ENCODE results near the gene TRMT2A. TPM values are rescaled to one million over a fixed set of nuclear protein-coding genes. Genes with fewer than 3 reads are reported as not detected.
"Not testable (repeated sequence)": the region's sequence is repeated elsewhere in the genome, so short reads cannot be mapped to it uniquely, and the experiment has no call there.

Gene TRMT2A
- 100 to 1,000 TPM; 143 to 161 (median 146) TPM for total RNA-seq

GRCh38 chr22:20116951-20117632 is at the start of gene TRMT2A:
TRMT2A (minus strand) TSS chr22:20117226; CDS start chr22:20116906, 320 bp downstream.
- DNase-seq = peak; percentile 95
- Mint-ChIP-seq H3K4me1 (ENCODE audit: low read depth) (peaks cover 36% of the 10 kb centered on the region), H3K36me3 (ENCODE audit: insufficient read depth) (peaks cover 18% of the 10 kb centered on the region)

GRCh38 chr22:20166703-20167102 is 49.7 kb upstream of the TRMT2A start:
- Mint-ChIP-seq H3K27me3 (ENCODE audit: low read depth) (no peaks in the 10 kb centered on the region), H3K4me1 (ENCODE audit: low read depth) (no peaks in the 10 kb centered on the region), H3K9me3 (no peaks in the 10 kb centered on the region), H3K4me3 (no peak overlapping the region), H3K36me3 (ENCODE audit: insufficient read depth) (no peaks in the 10 kb centered on the region)
- ATAC-seq (no peak), DNase-seq (no peak)

More at GRCh38 chr22:20116951-20117632, at the start of gene TRMT2A:
- H3K9me3 Mint-ChIP-seq = no peaks in the 10 kb centered on the region
- H3K4me3 Mint-ChIP-seq = peak within 1 kb of the TSS; percentile 91
- ATAC-seq = peak; percentile 79 to 81
- H3K27me3 Mint-ChIP-seq (ENCODE audit: low read depth) = no peaks in the 10 kb centered on the region

GRCh38 chr22:20165913-20166312 is 48.9 kb upstream of the TRMT2A start:
- H3K27me3 Mint-ChIP-seq (ENCODE audit: low read depth) = no peaks in the 10 kb centered on the region
- ATAC-seq (no peak), DNase-seq (no peak)
- H3K4me1 Mint-ChIP-seq (ENCODE audit: low read depth) = no peaks in the 10 kb centered on the region
- H3K36me3 Mint-ChIP-seq (ENCODE audit: insufficient read depth) = no peaks in the 10 kb centered on the region
- H3K4me3 Mint-ChIP-seq = no peak overlapping the region
- H3K9me3 Mint-ChIP-seq = no peaks in the 10 kb centered on the region

GRCh38 chr22:20165421-20165820 is 48.4 kb upstream of the TRMT2A start:
- DNase-seq (no peak), ATAC-seq (no peak)
- no peaks in the 10 kb centered on the region for H3K36me3 Mint-ChIP-seq (ENCODE audit: insufficient read depth)
- H3K27me3 Mint-ChIP-seq (ENCODE audit: low read depth) = no peaks in the 10 kb centered on the region
- H3K4me3 Mint-ChIP-seq = no peak overlapping the region
- H3K9me3 Mint-ChIP-seq = no peaks in the 10 kb centered on the region
- H3K4me1 Mint-ChIP-seq (ENCODE audit: low read depth) = no peaks in the 10 kb centered on the region

DNA sequence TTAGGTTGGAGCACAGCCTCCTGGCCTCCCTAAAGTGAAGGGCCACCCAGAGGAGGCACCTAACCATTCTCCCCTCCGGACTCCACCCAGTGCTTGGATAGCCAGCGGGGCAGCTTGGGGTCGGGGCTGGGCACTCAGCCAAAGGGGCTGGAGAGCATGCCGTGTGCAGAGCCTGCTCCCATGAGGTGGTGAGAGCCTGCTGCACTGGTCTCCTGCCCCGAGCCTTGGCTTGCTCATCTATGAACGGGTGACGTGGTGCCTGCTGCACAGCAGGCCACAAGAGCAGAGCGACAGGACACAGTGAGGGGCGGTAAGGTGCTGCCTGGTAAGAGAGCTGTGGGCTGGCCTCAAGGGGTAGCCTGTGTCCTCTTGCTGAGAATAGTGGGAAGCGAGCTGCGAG is 47.8 kb upstream of the TRMT2A start:
- H3K27me3 Mint-ChIP-seq (ENCODE audit: low read depth) = no peaks in the 10 kb centered on the region
- ATAC-seq = no peak
- H3K4me1 Mint-ChIP-seq (ENCODE audit: low read depth) = no peaks in the 10 kb centered on the region
- no peaks in the 10 kb centered on the region for H3K36me3 Mint-ChIP-seq (ENCODE audit: insufficient read depth)
- H3K4me3 Mint-ChIP-seq = no peak overlapping the region
- no peak for DNase-seq
- H3K9me3 Mint-ChIP-seq = no peaks in the 10 kb centered on the region

DNA sequence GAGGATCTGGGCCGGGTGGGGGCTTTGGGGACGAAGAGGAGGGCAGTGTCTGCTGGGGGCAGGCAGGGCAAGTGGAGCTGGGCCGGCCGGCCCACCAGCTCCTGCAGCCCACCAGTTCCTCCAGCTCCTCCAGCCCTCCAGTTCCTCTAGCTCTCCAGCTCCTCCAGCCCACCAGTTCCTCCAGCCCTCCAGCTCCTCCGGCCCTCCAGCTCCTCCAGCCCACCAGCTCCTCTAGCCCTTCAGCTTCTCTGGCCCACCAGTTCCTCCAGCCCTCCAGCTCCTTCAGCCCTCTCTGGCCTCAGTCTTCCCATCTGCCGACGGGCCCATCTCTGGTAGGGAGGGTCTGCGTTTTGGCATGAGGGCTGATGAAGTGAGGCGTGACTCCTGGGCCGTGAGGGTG is 43.0 kb upstream of the TRMT2A start:
- Mint-ChIP-seq H3K4me3 (no peak overlapping the region), H3K4me1 (ENCODE audit: low read depth) (peaks cover 3% of the 10 kb centered on the region), H3K27me3 (ENCODE audit: low read depth) (peaks cover 8% of the 10 kb centered on the region), H3K9me3 (no peaks in the 10 kb centered on the region), H3K36me3 (ENCODE audit: insufficient read depth) (no peaks in the 10 kb centered on the region)
- ATAC-seq (no peak), DNase-seq (no peak)

- not testable (repeated sequence) for H3K4me3 Mint-ChIP-seq; ATAC-seq; H3K9me3 Mint-ChIP-seq; H3K4me1 Mint-ChIP-seq (ENCODE audit: low read depth); H3K27me3 Mint-ChIP-seq (ENCODE audit: low read depth); DNase-seq; H3K36me3 Mint-ChIP-seq (ENCODE audit: insufficient read depth)
These were observed 42.5 kb upstream of the TRMT2A start for GRCh38 chr22:20159531-20159930.

DNA sequence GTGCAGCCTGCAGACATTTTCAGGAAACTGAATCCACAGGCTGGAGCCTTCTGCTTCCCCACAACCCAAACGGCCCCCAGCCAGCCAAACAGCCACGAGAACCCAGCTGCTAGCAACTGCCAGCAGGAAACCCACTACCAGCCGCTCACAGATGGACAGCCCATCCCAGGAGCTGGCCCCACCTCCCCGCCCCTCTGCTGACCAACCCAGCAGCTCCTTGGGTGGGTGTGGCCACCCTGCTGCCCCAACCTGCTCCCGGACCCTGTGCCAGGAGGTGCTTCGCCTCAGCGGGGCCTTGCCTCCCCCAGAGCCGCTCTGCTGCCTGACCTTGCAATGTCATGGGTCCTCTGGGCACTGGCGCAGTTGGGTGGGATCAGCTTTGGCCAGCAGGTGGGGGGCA is 42.0 kb upstream of the TRMT2A start:
- H3K4me3 Mint-ChIP-seq = no peak overlapping the region
- ATAC-seq (no peak), DNase-seq (no peak)
- peaks cover 3% of the 10 kb centered on the region for H3K4me1 Mint-ChIP-seq (ENCODE audit: low read depth)
- peaks cover 8% of the 10 kb centered on the region for H3K27me3 Mint-ChIP-seq (ENCODE audit: low read depth)
- no peaks in the 10 kb centered on the region for H3K36me3 Mint-ChIP-seq (ENCODE audit: insufficient read depth)
- no peaks in the 10 kb centered on the region for H3K9me3 Mint-ChIP-seq

DNA sequence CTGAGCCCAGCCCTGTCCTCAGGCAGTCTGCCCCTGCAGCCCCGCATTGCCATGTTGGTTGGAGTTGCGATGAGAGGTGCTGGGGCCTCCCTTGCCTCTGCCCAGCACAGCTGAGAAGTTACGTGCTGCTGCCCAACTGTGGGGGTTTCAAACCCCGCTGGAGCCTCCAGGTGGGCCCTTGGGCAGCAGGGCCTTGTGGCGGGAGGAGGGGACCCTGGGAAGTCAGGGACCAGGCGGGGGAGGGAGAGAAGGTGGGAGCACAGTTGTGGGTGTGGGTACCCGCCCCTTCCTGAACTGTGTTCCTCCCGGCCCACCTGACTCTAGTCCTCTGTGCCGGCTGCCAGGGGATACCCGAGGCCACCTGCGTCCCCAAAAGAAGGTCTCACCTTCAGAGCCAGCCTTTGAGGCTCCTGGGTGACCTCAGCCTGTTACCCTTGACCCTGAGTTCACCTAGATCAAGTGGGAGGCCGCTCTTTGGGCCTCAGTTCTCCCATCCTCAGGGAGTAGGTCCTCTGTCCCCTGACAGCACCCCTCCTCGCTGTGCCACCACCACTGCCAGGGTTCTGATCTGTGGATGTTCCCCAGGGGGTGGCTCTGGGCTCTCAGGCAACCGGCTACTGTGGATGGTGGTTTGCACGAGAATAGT is 41.5 kb upstream of the TRMT2A start:
- H3K9me3 Mint-ChIP-seq = no peaks in the 10 kb centered on the region
- H3K36me3 Mint-ChIP-seq (ENCODE audit: insufficient read depth) = no peaks in the 10 kb centered on the region
- no peak for ATAC-seq
- no peak for DNase-seq
- H3K4me1 Mint-ChIP-seq (ENCODE audit: low read depth) = peaks cover 3% of the 10 kb centered on the region
- peaks cover 8% of the 10 kb centered on the region for H3K27me3 Mint-ChIP-seq (ENCODE audit: low read depth)
- H3K4me3 Mint-ChIP-seq = no peak overlapping the region

GRCh38 chr22:20157430-20158183 is 40.6 kb upstream of the TRMT2A start:
- Mint-ChIP-seq H3K36me3 (ENCODE audit: insufficient read depth) (no peaks in the 10 kb centered on the region), H3K4me1 (ENCODE audit: low read depth) (peaks cover 3% of the 10 kb centered on the region), H3K27me3 (ENCODE audit: low read depth) (peaks cover 8% of the 10 kb centered on the region), H3K4me3 (no peak overlapping the region), H3K9me3 (no peaks in the 10 kb centered on the region)
- ATAC-seq (no peak), DNase-seq (no peak)

DNA sequence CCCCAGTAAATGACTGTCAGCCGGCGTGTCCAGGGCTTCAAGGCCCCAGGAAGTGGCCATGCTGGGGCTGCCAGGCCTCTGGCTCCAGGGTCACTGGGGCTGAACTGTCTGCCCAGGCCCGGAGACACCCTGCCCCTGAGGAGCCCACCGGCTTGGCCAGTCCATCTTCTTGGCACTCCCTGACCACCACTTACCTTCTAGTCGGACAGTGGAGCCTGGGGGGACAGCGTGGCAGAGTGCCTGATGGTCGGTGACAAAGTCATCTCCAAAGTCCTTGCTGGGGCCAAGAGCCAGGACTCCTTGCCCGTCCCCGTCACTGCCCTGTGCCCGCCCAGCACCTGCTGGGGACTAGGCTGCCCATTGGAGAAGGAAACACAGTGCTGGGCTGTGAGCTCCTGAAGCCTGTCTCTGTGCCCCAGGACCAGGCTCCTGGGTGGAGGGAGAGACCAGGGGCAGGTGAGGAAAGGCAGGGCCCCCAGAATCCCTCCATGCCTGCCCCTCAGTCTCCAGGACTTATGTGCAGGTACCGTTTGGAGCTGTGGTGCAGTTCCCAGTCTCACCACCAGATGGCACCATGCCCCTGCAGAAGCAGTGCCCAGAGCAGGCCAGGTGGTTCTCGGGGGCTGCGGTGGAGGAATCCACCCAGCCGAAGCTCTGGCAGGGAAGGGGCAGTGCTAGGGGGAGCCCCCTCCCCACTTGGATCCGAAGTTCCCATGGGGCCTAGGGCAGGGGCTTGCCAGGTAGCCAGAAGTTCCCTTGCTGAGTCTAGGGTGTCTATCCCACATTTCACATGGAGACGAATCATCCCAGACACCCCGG is 39.8 kb upstream of the TRMT2A start:
- Mint-ChIP-seq H3K36me3 (ENCODE audit: insufficient read depth) (no peaks in the 10 kb centered on the region), H3K27me3 (ENCODE audit: low read depth) (peaks cover 8% of the 10 kb centered on the region), H3K9me3 (no peaks in the 10 kb centered on the region), H3K4me3 (no peak overlapping the region), H3K4me1 (ENCODE audit: low read depth) (peaks cover 3% of the 10 kb centered on the region)
- ATAC-seq = peak; percentile 82 to 89
- peak; percentile 92 for DNase-seq

GRCh38 chr22:20156042-20156389 is 39.0 kb upstream of the TRMT2A start:
- ATAC-seq = no peak
- Mint-ChIP-seq H3K27me3 (ENCODE audit: low read depth) (peaks cover 8% of the 10 kb centered on the region), H3K4me3 (no peak overlapping the region), H3K4me1 (ENCODE audit: low read depth) (peaks cover 3% of the 10 kb centered on the region), H3K36me3 (ENCODE audit: insufficient read depth) (no peaks in the 10 kb centered on the region), H3K9me3 (no peaks in the 10 kb centered on the region)
- DNase-seq = no peak

DNA sequence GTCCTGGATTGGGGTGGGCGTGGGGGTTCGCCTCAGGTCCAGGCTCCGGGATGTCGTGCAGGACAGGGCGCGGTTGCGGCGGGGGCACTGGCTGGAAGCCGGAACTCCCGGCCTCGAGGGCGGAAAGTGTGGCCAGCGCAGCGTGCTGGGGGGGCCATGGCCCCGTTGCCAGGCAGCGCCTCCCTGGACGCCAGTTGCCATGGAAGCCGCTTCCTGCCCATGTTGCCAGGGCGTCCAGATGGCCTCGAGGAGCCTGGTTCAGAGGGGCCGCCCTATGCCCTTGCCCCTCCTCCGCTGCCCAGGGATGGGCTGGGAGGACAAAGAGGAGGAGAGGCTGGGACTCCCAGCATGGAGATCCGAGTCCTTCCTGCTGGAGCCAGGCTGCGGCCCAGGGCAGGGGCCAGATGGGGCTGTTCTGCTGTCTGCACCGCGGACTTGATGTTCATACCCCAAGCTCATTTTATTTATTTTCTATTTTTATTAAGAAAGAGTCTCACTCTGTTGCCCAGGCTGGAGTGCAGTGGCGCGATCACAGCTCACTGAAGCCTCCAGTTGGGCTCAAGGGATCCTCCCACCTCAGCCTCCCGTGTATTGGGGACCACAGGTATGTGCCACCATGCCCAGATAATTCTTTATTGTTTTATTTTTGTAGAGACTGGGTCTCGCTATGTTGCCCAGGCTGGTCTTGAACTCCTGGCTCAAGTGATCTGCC is 38.5 kb upstream of the TRMT2A start:
- ATAC-seq = no peak
- Mint-ChIP-seq H3K27me3 (ENCODE audit: low read depth) (peaks cover 8% of the 10 kb centered on the region), H3K4me3 (no peak overlapping the region), H3K36me3 (ENCODE audit: insufficient read depth) (no peaks in the 10 kb centered on the region), H3K9me3 (no peaks in the 10 kb centered on the region), H3K4me1 (ENCODE audit: low read depth) (peaks cover 3% of the 10 kb centered on the region)
- DNase-seq = no peak

Data from activated T-cell treated with anti-CD3 and anti-CD28 coated beads, Interleukin-2, amount 50 U/mL, for 4 hours (primary cell).